Pancreas (tissue), 10 donors: ENCODE data around the gene CRADD. TPM values are rescaled to one million over a fixed set of nuclear protein-coding genes. Genes with fewer than 3 reads are reported as not detected.
"Not testable (repeated sequence)": the region's sequence is repeated elsewhere in the genome, so short reads cannot be mapped to it uniquely, and the experiment has no call there.

Experiments
- ATAC-seq, 4 donors: fragments of 200-7000 bp; cut with Tn5 transposase; one replicate each; pipeline versions ENCODE4 v1.8.0 to v1.9.1; 2020; ENCODE audit warnings: mild to moderate bottlenecking in 4 of 4, moderate library complexity in 4 of 4
- DNase-seq, 6 donors: peaks; one replicate each; pipeline ENCODE4 v3.0.0-alpha.2; 2020
- FAIRE-seq: peaks from 2 replicates; lab custom pipeline; 2012; peaks lifted over from hg19 to GRCh38; lab: Jason Lieb, UNC
- H3K27ac ChIP-seq, 4 donors: fragments of 200-600 bp; sonication (generic); 1 replicate in 3 of 4; 2 replicates in 1 of 4; pipeline versions ENCODE4 v1.5.0 to v1.8.0; 2020
- H3K27me3 ChIP-seq, 4 donors: fragments of 200-600 bp; one replicate each; pipeline ENCODE4 v1.8.0; 2021
- H3K36me3 ChIP-seq, 3 donors: fragments of 200-600 bp; sonication (generic) in 1 of 3; one replicate each; pipeline versions ENCODE4 v1.5.0 to v1.8.0; 2020 to 2021
- H3K4me1 ChIP-seq, 3 donors: fragments of 200-600 bp; one replicate each; pipeline ENCODE4 v1.8.0; 2021
- H3K4me3 ChIP-seq, 4 donors: fragments of 200-600 bp; sonication (generic) in 2 of 4; one replicate each; pipeline versions ENCODE4 v1.5.0 to v1.8.0; 2020 to 2021
- H3K9me3 ChIP-seq, 4 donors: fragments of 200-600 bp; one replicate each; pipeline ENCODE4 v1.8.0; 2021
- WGBS, 2 donors: extraction: QIAGEN DNeasy Blood & Tissue Kit; methylation state at CpG; one replicate each; pipeline ENCODE4 v1.1.7; 2013; 5-methylcytosine and 5-hydroxymethylcytosine counted together
- intact Hi-C, 3 donors: fragments of 100-400 bp; cut with DNase I; formaldehyde crosslinking; loops; one replicate each; pipeline versions ENCODE4 v1.11.1 to v1.14.2; 2022
- polyA plus RNA-seq, 2 donors: library from polyadenylated mRNA; stranded (reverse); fragments of 200-250 nt; gene quantifications; one replicate each; pipeline ENCODE4 v1.2.3, GENCODE V29; 2013
- total RNA-seq, 6 donors: library from RNA; stranded (reverse); fragmentation: NEBNext Ultra II Directional in 4 of 6; extraction: Animal tissue kit (Norgen Biotek cat#: 25700) in 4 of 6; gene quantifications; one replicate each; pipeline versions ENCODE4 v1.2.1 to v1.2.4, GENCODE V29; 2021 to 2023
- TF ChIP-seq, protein P1 (sequence below), 4 donors: fragments of 200-600 bp; sonication (generic) in 3 of 4; IDR thresholded peaks; one replicate each; pipeline versions ENCODE4 v1.5.0 to v1.8.0; 2021; ENCODE audit warnings: antibody characterized with exemption in 4 of 4
- donor health status: healthy with polysubstance abuse.
- donor health status: DM: no; HTN: no; CAD: no; lungs with moderate emphysema.
- donor health status: DM: no; HTN: no; CAD: no.
- donor health status: control.
- donor health status: control.
- donor health status: Bipolar disorder and iron deficiency.
- donor health status: DM: yes; HTN: yes; CAD: no.
- donor health status: DM: no; HTN: no; CAD: no.
- donor health status: DM: no; HTN: no; CAD: no.
- donor health status: DM: yes; HTN: yes; CAD: no.

CRADD gene
- total and polyA plus RNA-seq, 8 donors: 5.3 to 12.3 (median 9.2) TPM

DNA sequence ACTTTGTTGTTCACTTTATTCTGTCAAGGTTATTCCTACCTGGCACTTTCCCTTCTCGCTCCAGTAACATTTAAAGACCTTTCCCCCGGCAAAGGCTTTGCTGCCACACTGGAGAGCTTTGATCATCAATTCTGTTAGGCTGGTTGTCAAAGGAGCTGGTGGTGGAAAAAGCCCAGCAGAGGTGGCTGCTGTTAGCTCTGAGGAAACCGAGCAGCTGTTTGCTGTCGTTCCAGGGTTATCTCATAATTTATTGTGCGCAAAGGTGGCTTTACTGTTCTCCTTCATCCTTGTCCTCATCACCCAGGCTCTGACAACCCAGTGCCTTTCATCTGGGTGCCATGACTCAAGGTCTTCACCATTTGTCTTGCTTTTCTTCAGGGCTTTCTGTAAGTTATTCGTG is 38.2 kb upstream of the CRADD start:
- no peaks in the 10 kb centered on the region for H3K36me3 ChIP-seq
- no peaks in the 10 kb centered on the region for H3K4me1 ChIP-seq
- no peak overlapping the region for H3K27ac ChIP-seq
- WGBS, 2 donors: 13 to 20% methylated on average over 6 of the region's 6 CpGs
- ATAC-seq: no peak
- H3K9me3 ChIP-seq: no peaks in the 10 kb centered on the region
- no peak for DNase-seq
- TF ChIP-seq, protein P1, sequence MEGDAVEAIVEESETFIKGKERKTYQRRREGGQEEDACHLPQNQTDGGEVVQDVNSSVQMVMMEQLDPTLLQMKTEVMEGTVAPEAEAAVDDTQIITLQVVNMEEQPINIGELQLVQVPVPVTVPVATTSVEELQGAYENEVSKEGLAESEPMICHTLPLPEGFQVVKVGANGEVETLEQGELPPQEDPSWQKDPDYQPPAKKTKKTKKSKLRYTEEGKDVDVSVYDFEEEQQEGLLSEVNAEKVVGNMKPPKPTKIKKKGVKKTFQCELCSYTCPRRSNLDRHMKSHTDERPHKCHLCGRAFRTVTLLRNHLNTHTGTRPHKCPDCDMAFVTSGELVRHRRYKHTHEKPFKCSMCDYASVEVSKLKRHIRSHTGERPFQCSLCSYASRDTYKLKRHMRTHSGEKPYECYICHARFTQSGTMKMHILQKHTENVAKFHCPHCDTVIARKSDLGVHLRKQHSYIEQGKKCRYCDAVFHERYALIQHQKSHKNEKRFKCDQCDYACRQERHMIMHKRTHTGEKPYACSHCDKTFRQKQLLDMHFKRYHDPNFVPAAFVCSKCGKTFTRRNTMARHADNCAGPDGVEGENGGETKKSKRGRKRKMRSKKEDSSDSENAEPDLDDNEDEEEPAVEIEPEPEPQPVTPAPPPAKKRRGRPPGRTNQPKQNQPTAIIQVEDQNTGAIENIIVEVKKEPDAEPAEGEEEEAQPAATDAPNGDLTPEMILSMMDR (IDR thresholded peaks at IDR 0.05): no peak
- H3K4me3 ChIP-seq: no peak overlapping the region
- intact Hi-C loops: no loop called here
- H3K27me3 ChIP-seq: no peaks in the 10 kb centered on the region
- no peak for FAIRE-seq

DNA sequence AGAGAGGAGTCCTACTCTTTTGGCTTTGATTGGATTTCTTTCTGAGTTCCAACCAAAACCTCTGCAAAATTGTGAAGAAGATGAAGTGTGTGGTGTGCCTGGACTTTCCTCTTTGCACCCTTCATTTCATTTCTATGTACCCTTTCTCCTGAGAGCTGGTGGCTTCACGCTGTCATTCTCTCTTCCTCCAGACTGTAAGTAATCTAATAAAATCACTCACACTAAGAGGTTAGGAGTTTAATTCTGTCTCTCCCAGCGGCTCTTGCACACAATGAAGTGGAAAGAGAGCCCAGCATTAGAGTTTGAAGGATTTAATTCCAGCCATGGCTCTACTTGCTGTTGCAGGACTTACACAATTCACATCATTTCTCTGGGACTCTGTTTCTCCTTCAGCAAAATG is 37.8 kb upstream of the CRADD start:
- no peaks in the 10 kb centered on the region for H3K9me3 ChIP-seq
- H3K4me1 ChIP-seq: no peaks in the 10 kb centered on the region
- FAIRE-seq (no peak), ATAC-seq (no peak), DNase-seq (no peak)
- WGBS, 2 donors: 60 to 89% methylated on average over 2 of the region's 2 CpGs
- intact Hi-C loops: no loop called here
- no peaks in the 10 kb centered on the region for H3K36me3 ChIP-seq
- TF ChIP-seq, protein P1 (IDR thresholded peaks at IDR 0.05): no peak
- no peak overlapping the region for H3K4me3 ChIP-seq
- no peak overlapping the region for H3K27ac ChIP-seq
- H3K27me3 ChIP-seq: no peaks in the 10 kb centered on the region

DNA sequence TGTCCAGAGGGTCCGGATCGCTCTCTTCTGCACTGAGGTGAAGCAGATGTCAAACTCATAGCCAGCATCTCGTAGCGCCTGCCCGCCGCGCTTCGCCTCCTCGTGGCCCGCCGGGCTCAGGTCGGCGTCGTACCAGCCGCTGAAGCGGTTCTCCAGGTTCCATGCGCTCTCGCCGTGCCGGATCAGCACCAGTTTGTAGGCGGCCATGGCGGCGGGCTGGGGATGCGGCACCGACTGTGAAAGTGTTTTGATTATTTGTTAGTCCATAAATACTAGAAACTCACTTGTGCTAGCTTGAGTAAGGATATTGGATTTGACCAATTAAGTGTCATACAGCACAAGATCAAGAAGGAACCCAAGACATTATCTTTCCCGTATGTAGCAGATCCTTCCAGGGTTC is 35.8 kb upstream of the CRADD start:
- ATAC-seq, DNase-seq, H3K9me3 ChIP-seq, H3K4me1 ChIP-seq, FAIRE-seq, H3K27me3 ChIP-seq, H3K27ac ChIP-seq, H3K36me3 ChIP-seq, H3K4me3 ChIP-seq, intact Hi-C loops: not testable (repeated sequence)
- 91 to 96% methylated on average over 9 to 10 of the region's 26 CpGs for WGBS, 2 donors

DNA sequence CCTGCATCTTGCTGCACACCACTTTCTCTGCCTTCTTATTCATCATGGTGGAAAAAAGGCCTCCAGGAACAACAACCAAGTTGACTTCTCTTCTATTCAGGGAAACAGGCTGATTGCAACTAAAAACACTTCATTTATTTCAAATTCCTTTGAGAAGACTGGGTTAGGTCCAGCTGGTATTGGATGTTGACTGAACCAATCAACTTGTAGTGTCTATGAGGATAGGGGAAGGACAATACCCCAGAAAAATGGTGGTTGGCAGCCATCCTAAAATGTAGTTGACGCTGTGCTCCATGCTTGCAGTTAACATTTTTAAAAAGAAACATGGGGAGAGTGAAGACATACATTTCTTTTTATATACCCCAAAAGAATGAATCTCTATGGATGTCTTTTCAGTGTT is 34.4 kb upstream of the CRADD start:
- Histone ChIP-seq H3K36me3 (no peaks in the 10 kb centered on the region), H3K27ac (no peak overlapping the region), H3K9me3 (no peaks in the 10 kb centered on the region), H3K4me1 (no peaks in the 10 kb centered on the region), H3K4me3 (no peak overlapping the region), H3K27me3 (no peaks in the 10 kb centered on the region)
- no peak for DNase-seq
- no peak for ATAC-seq
- intact Hi-C loops: no loop called here
- FAIRE-seq: no peak
- TF ChIP-seq, protein P1 (IDR thresholded peaks at IDR 0.05): no peak
- 93 to 96% methylated on average over 1 of the region's 1 CpG for WGBS, 2 donors

DNA sequence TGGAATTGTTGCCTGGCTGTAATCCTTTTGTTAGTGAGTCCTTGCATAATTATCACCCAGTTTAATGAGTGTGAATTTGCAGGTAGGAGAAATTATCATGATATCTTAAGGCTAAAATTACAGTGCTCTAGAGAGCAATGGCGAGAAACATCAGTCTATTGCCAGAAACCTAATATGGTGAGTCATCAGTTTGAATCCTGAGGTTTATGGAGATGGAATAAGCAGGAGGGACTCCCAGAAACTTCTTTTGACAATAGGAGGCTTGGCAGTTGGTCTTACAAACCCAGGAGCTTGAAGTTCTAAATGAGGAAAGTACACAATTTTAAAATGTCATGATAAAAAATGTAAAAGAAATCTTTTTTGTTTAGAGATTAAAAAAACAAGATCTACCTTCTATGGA is 31.5 kb upstream of the CRADD start:
- ATAC-seq (no peak), FAIRE-seq (no peak), DNase-seq (no peak)
- Histone ChIP-seq H3K4me1 (no peaks in the 10 kb centered on the region), H3K4me3 (no peak overlapping the region), H3K27me3 (no peaks in the 10 kb centered on the region), H3K36me3 (no peaks in the 10 kb centered on the region), H3K27ac (no peak overlapping the region), H3K9me3 (no peaks in the 10 kb centered on the region)
- intact Hi-C loops: no loop called here
- TF ChIP-seq, protein P1 (IDR thresholded peaks at IDR 0.05): no peak
- WGBS, 2 donors: 90 to 91% methylated on average over 1 of the region's 1 CpG
